Measurements from ENCODE around the gene FBLN7. TPM values are rescaled to one million over a fixed set of nuclear protein-coding genes. Genes with fewer than 3 reads are reported as not detected.

The FBLN7 gene
- total RNA-seq, 1 experiment from 2014 or later: 0.73 TPM

DNA sequence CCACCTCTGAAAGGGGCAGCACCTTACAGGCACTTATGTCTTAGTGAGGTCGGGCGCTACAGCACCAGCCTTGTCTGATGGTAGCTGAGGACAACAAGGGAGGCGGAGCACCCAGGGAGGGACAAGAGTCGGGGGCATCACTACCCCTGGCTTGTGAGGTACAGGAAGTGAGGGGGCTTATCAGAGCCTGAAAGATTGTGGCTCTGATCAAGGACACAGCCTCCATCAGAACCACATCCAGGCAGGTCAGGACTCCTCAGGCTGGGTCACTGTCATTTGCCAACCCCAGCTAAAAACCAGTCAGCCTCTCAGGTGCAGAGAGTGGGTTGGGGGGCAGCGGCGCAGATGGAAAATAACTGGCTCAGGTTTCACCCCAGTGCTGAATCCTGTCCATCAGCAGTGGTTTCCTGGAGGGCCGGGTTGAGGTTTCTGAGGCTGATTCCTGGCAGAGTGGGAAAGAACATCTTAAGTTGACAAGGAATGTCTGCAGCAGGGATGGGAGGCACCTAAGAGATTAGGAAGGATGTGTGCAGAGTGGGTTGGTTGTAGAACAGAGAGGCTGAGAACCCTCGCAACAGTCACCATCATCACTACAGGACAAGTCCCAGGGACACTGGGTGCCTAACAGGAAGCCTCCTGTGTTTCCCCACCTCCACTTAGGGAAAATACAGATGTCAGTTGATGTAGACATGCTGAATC lies 45.3 kb downstream of the FBLN7 start:
- Mint-ChIP-seq H3K27me3 (ENCODE audit: unreplicated experiment) (peaks cover 39% of the 10 kb centered on the region), H3K4me3 (ENCODE audit: low read depth, unreplicated experiment) (no peak overlapping the region), H3K27ac (ENCODE audit: unreplicated experiment) (no peak overlapping the region), H3K36me3 (ENCODE audit: insufficient read depth, unreplicated experiment) (peaks cover 5% of the 10 kb centered on the region), H3K9me3 (ENCODE audit: low read depth, unreplicated experiment) (no peaks in the 10 kb centered on the region), H3K4me1 (ENCODE audit: low read depth, unreplicated experiment) (peaks cover 8% of the 10 kb centered on the region)
- BruUV-seq (replicated peaks): no TSS peak
- no peak for DNase-seq
- TF ChIP-seq, protein P1, sequence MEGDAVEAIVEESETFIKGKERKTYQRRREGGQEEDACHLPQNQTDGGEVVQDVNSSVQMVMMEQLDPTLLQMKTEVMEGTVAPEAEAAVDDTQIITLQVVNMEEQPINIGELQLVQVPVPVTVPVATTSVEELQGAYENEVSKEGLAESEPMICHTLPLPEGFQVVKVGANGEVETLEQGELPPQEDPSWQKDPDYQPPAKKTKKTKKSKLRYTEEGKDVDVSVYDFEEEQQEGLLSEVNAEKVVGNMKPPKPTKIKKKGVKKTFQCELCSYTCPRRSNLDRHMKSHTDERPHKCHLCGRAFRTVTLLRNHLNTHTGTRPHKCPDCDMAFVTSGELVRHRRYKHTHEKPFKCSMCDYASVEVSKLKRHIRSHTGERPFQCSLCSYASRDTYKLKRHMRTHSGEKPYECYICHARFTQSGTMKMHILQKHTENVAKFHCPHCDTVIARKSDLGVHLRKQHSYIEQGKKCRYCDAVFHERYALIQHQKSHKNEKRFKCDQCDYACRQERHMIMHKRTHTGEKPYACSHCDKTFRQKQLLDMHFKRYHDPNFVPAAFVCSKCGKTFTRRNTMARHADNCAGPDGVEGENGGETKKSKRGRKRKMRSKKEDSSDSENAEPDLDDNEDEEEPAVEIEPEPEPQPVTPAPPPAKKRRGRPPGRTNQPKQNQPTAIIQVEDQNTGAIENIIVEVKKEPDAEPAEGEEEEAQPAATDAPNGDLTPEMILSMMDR (IDR thresholded peaks at IDR 0.05; ENCODE audit: unreplicated experiment): no peak
- CTCF ChIA-PET: no interaction called here
- intact Hi-C loops (cut with micrococcal nuclease; ENCODE audit: unreplicated experiment): no loop called here

DNA sequence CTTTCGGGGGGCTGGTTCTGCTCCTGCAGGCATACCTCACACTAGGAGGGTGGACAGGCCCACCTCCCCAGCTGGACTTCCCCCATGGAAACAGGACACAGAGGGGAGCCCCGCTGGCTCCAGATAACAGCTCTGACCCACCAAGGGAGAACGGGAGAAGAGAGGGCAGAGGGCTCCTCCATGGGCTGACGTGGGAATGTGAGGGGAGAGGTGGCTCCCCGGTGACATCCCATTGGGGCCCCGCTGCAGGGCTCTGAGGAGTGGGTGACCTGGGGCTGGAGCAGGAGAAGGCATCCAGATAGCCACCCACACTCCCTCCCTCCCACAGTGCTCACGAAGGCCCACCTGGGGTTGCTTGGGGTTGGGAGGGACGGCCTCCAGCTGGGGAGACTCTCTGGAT lies 45.9 kb downstream of the FBLN7 start:
- TF ChIP-seq, protein P1 (IDR thresholded peaks at IDR 0.05; ENCODE audit: unreplicated experiment): no peak
- BruUV-seq (replicated peaks): no TSS peak
- Mint-ChIP-seq H3K27ac (ENCODE audit: unreplicated experiment) (no peak overlapping the region), H3K36me3 (ENCODE audit: insufficient read depth, unreplicated experiment) (peaks cover 5% of the 10 kb centered on the region), H3K4me1 (ENCODE audit: low read depth, unreplicated experiment) (peaks cover 10% of the 10 kb centered on the region), H3K27me3 (ENCODE audit: unreplicated experiment) (peaks cover 33% of the 10 kb centered on the region), H3K9me3 (ENCODE audit: low read depth, unreplicated experiment) (no peaks in the 10 kb centered on the region), H3K4me3 (ENCODE audit: low read depth, unreplicated experiment) (no peak overlapping the region)
- intact Hi-C loops (cut with micrococcal nuclease; ENCODE audit: unreplicated experiment): no loop called here
- DNase-seq: no peak
- CTCF ChIA-PET: no interaction called here

DNA sequence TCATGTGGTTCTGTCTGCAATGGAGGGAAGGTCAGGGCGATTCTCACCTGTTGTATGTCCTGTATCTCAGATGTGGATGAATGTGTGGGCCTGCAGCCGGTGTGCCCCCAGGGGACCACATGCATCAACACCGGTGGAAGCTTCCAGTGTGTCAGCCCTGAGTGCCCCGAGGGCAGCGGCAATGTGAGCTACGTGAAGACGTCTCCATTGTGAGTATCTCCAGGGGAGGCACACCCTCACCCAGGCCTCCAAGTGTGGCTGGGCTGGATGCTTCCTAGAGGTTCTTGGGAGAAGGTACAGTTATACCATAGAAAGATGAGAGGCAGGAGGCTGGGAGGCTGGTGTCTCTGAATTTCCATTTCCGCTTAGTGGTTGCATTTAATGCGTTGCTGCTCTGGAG lies 46.9 kb downstream of the FBLN7 start:
- no TSS peak for BruUV-seq (replicated peaks)
- no peak overlapping the region for H3K4me3 Mint-ChIP-seq (ENCODE audit: low read depth, unreplicated experiment)
- no peak for DNase-seq
- peaks cover 5% of the 10 kb centered on the region for H3K36me3 Mint-ChIP-seq (ENCODE audit: insufficient read depth, unreplicated experiment)
- H3K9me3 Mint-ChIP-seq (ENCODE audit: low read depth, unreplicated experiment): no peaks in the 10 kb centered on the region
- CTCF ChIA-PET: no interaction called here
- intact Hi-C loops (cut with micrococcal nuclease; ENCODE audit: unreplicated experiment): no loop called here
- TF ChIP-seq, protein P1 (IDR thresholded peaks at IDR 0.05; ENCODE audit: unreplicated experiment): no peak
- peaks cover 22% of the 10 kb centered on the region for H3K27me3 Mint-ChIP-seq (ENCODE audit: unreplicated experiment)
- peaks cover 10% of the 10 kb centered on the region for H3K4me1 Mint-ChIP-seq (ENCODE audit: low read depth, unreplicated experiment)
- H3K27ac Mint-ChIP-seq (ENCODE audit: unreplicated experiment): no peak overlapping the region

DNA sequence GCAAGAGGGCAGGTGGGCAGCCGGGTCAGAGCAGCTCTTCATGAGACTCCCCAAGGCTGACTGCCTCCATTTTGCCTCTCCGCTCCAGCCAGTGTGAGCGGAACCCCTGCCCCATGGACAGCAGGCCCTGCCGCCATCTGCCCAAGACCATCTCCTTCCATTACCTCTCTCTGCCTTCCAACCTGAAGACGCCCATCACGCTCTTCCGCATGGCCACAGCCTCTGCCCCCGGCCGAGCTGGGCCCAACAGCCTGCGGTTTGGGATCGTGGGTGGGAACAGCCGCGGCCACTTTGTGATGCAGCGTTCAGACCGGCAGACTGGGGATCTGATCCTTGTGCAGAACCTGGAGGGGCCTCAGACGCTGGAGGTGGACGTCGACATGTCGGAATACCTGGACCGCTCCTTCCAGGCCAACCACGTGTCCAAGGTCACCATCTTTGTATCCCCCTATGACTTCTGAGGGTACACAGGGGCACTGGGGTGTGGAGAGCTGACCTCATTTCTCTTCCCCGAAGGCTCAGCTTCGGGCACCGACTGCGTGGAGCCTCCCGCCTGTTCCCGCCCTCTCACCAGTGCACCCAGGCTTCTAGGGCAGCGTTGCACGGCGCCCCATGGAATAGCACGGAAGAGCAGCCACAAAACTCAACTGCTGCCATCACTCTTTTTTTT lies 49.0 kb downstream of the FBLN7 start:
- Mint-ChIP-seq H3K4me1 (ENCODE audit: low read depth, unreplicated experiment) (peaks cover 10% of the 10 kb centered on the region), H3K36me3 (ENCODE audit: insufficient read depth, unreplicated experiment) (peaks cover 5% of the 10 kb centered on the region), H3K4me3 (ENCODE audit: low read depth, unreplicated experiment) (no peak overlapping the region), H3K27me3 (ENCODE audit: unreplicated experiment) (peaks cover 13% of the 10 kb centered on the region), H3K27ac (ENCODE audit: unreplicated experiment) (no peak overlapping the region), H3K9me3 (ENCODE audit: low read depth, unreplicated experiment) (no peaks in the 10 kb centered on the region)
- DNase-seq: no peak
- CTCF ChIA-PET: no interaction called here
- intact Hi-C loops (cut with micrococcal nuclease; ENCODE audit: unreplicated experiment): no loop called here
- TF ChIP-seq, protein P1 (IDR thresholded peaks at IDR 0.05; ENCODE audit: unreplicated experiment): no peak
- BruUV-seq (replicated peaks): no TSS peak

All from Calu3 (cell line).